Measurements from ENCODE around the gene CLCN1.

Gene CLCN1

GRCh38 chr7:143361552-143362130 is 45.7 kb downstream of the CLCN1 start:
- Histone ChIP-seq H3K9me3 (ENCODE audit: control insufficient read depth, low read length) (no peaks in the 10 kb centered on the region), H2BK12ac (ENCODE audit: low read length in 2 of 2) (no peak overlapping the region), H2BK5ac (ENCODE audit: low read depth, low read length, poor library complexity, severe bottlenecking) (no peak overlapping the region), H3K23ac (ENCODE audit: low read length in 2 of 2) (no peak overlapping the region), H3K36me3 (ENCODE audit: control insufficient read depth in 1 of 2, insufficient read depth in 2 of 2, low read depth in 1 of 2, low read length in 2 of 2) (peaks cover 0 to 19% of the 10 kb centered on the region in 2 experiments), H3K4me2 (ENCODE audit: low read length, poor library complexity, severe bottlenecking) (peak overlapping the region; percentile 69), H3K27ac (ENCODE audit: low read length, poor library complexity, severe bottlenecking) (no peak overlapping the region), H3K4me1 (ENCODE audit: control insufficient read depth, insufficient read depth, low read depth, low read length) (peaks cover 17% of the 10 kb centered on the region), H3K14ac (ENCODE audit: low read length in 2 of 2) (no peak overlapping the region), H2AFZ (ENCODE audit: low read depth, low read length) (peak overlapping the region; percentile 91), H4K8ac (ENCODE audit: low read length) (no peak overlapping the region), H3K4ac (ENCODE audit: low read depth in 1 of 2, low read length in 2 of 2) (no peak overlapping the region), H2BK15ac (ENCODE audit: low read depth, poor library complexity, severe bottlenecking) (peak overlapping the region; percentile 16), H3K27me3 (ENCODE audit: control insufficient read depth in 1 of 2, insufficient read depth in 1 of 2, low read length in 2 of 2) (peaks cover 35 to 74% of the 10 kb centered on the region in 2 experiments), H4K91ac (ENCODE audit: low read length) (no peak overlapping the region), H3K4me3 (ENCODE audit: insufficient read depth in 1 of 2, low read depth in 1 of 2, low read length in 2 of 2) (peak overlapping the region; percentile 12 to 83), H3K79me1 (replicated peaks; ENCODE audit: low read length, poor library complexity, severe bottlenecking) (no peaks in the 10 kb centered on the region), H3K9ac (ENCODE audit: low read length) (no peak overlapping the region), H2BK120ac (ENCODE audit: low read depth, low read length) (no peak overlapping the region), H2AK5ac (ENCODE audit: low read length, severe bottlenecking) (no peak overlapping the region), H3K18ac (ENCODE audit: low read depth in 1 of 2, low read length in 2 of 2) (no peak overlapping the region)
- WGBS, result under 1% methylated on average over 24 of the region's 46 CpGs
- DNase-seq, result no peak

- no peak within 1 kb of the TSS for H3K27ac ChIP-seq (ENCODE audit: low read length, poor library complexity, severe bottlenecking)
- H3K23ac ChIP-seq (ENCODE audit: low read length in 2 of 2), result peak within 1 kb of the TSS in 1 of 2 experiments; percentile 100
- H2BK12ac ChIP-seq (ENCODE audit: low read length in 2 of 2), result peak within 1 kb of the TSS in 1 of 2 experiments; percentile 21
- H3K36me3 ChIP-seq (ENCODE audit: control insufficient read depth in 1 of 2, insufficient read depth in 2 of 2, low read depth in 1 of 2, low read length in 2 of 2), result peaks cover 0 to 13% of the 10 kb centered on the region in 2 experiments
- peaks cover 35 to 74% of the 10 kb centered on the region in 2 experiments for H3K27me3 ChIP-seq (ENCODE audit: control insufficient read depth in 1 of 2, insufficient read depth in 1 of 2, low read length in 2 of 2)
- no peak for DNase-seq
- H4K91ac ChIP-seq (ENCODE audit: low read length), result no peak within 1 kb of the TSS
- H2BK120ac ChIP-seq (ENCODE audit: low read depth, low read length), result peak within 1 kb of the TSS; percentile 22
- peaks cover 17% of the 10 kb centered on the region for H3K4me1 ChIP-seq (ENCODE audit: control insufficient read depth, insufficient read depth, low read depth, low read length)
- peak within 1 kb of the TSS; percentile 70 for H3K4me2 ChIP-seq (ENCODE audit: low read length, poor library complexity, severe bottlenecking)
- under 1% methylated on average over 55 of the region's 112 CpGs for WGBS
- H2AFZ ChIP-seq (ENCODE audit: low read depth, low read length), result peak within 1 kb of the TSS; percentile 91
- H3K9ac ChIP-seq (ENCODE audit: low read length), result peak within 1 kb of the TSS; percentile 78
- no peak within 1 kb of the TSS for H3K4ac ChIP-seq (ENCODE audit: low read depth in 1 of 2, low read length in 2 of 2)
- H3K4me3 ChIP-seq (ENCODE audit: insufficient read depth in 1 of 2, low read depth in 1 of 2, low read length in 2 of 2), result peak within 1 kb of the TSS; percentile 50 to 83
- no peaks in the 10 kb centered on the region for H3K9me3 ChIP-seq (ENCODE audit: control insufficient read depth, low read length)
- H4K8ac ChIP-seq (ENCODE audit: low read length), result no peak within 1 kb of the TSS
- H3K14ac ChIP-seq (ENCODE audit: low read length in 2 of 2), result peak within 1 kb of the TSS; percentile 5 to 55
- no peak within 1 kb of the TSS for H2AK5ac ChIP-seq (ENCODE audit: low read length, severe bottlenecking)
- peak within 1 kb of the TSS in 1 of 2 experiments; percentile 78 for H3K18ac ChIP-seq (ENCODE audit: low read depth in 1 of 2, low read length in 2 of 2)
- peak within 1 kb of the TSS; percentile 16 for H2BK15ac ChIP-seq (ENCODE audit: low read depth, poor library complexity, severe bottlenecking)
- no peak within 1 kb of the TSS for H2BK5ac ChIP-seq (ENCODE audit: low read depth, low read length, poor library complexity, severe bottlenecking)
- no peaks in the 10 kb centered on the region for H3K79me1 ChIP-seq (replicated peaks; ENCODE audit: low read length, poor library complexity, severe bottlenecking)
These were observed 46.5 kb downstream of the CLCN1 start, which contains the start of gene FAM131B for GRCh38 chr7:143362131-143363015. Gene FAM131B (minus strand): TSS chr7:143362713. CDS start chr7:143362603, 110 bp downstream.

GRCh38 chr7:143363016-143363937 is 47.4 kb downstream of the CLCN1 start:
- H4K8ac ChIP-seq (ENCODE audit: low read length), result no peak overlapping the region
- no peak for DNase-seq
- H2AK5ac ChIP-seq (ENCODE audit: low read length, severe bottlenecking), result no peak overlapping the region
- H3K4ac ChIP-seq (ENCODE audit: low read depth in 1 of 2, low read length in 2 of 2), result no peak overlapping the region
- H2AFZ ChIP-seq (ENCODE audit: low read depth, low read length), result no peak overlapping the region
- H3K18ac ChIP-seq (ENCODE audit: low read depth in 1 of 2, low read length in 2 of 2), result no peak overlapping the region
- no peak overlapping the region for H3K23ac ChIP-seq (ENCODE audit: low read length in 2 of 2)
- peaks cover 35 to 69% of the 10 kb centered on the region in 2 experiments for H3K27me3 ChIP-seq (ENCODE audit: control insufficient read depth in 1 of 2, insufficient read depth in 1 of 2, low read length in 2 of 2)
- H2BK120ac ChIP-seq (ENCODE audit: low read depth, low read length), result peak overlapping the region; percentile 22
- no peak overlapping the region for H3K27ac ChIP-seq (ENCODE audit: low read length, poor library complexity, severe bottlenecking)
- peak overlapping the region; percentile 59 for H3K9ac ChIP-seq (ENCODE audit: low read length)
- H3K9me3 ChIP-seq (ENCODE audit: control insufficient read depth, low read length), result no peaks in the 10 kb centered on the region
- peaks cover 20% of the 10 kb centered on the region for H3K4me1 ChIP-seq (ENCODE audit: control insufficient read depth, insufficient read depth, low read depth, low read length)
- no peak overlapping the region for H4K91ac ChIP-seq (ENCODE audit: low read length)
- H3K14ac ChIP-seq (ENCODE audit: low read length in 2 of 2), result peak overlapping the region in 1 of 2 experiments; percentile 5
- no peak overlapping the region for H2BK15ac ChIP-seq (ENCODE audit: low read depth, poor library complexity, severe bottlenecking)
- peak overlapping the region; percentile 50 to 65 for H3K4me3 ChIP-seq (ENCODE audit: insufficient read depth in 1 of 2, low read depth in 1 of 2, low read length in 2 of 2)
- H2BK5ac ChIP-seq (ENCODE audit: low read depth, low read length, poor library complexity, severe bottlenecking), result no peak overlapping the region
- 41% methylated on average over 19 of the region's 19 CpGs for WGBS
- peak overlapping the region; percentile 70 for H3K4me2 ChIP-seq (ENCODE audit: low read length, poor library complexity, severe bottlenecking)
- H3K36me3 ChIP-seq (ENCODE audit: control insufficient read depth in 1 of 2, insufficient read depth in 2 of 2, low read depth in 1 of 2, low read length in 2 of 2), result peaks cover 0 to 13% of the 10 kb centered on the region in 2 experiments
- no peak overlapping the region for H2BK12ac ChIP-seq (ENCODE audit: low read length in 2 of 2)
- H3K79me1 ChIP-seq (replicated peaks; ENCODE audit: low read length, poor library complexity, severe bottlenecking), result no peaks in the 10 kb centered on the region

All from mesenchymal stem cell (in vitro differentiated cells and primary cell).